Liver (tissue), 9 donors: ENCODE measurements around the gene WWOX. TPM values are rescaled to one million over a fixed set of nuclear protein-coding genes. Genes with fewer than 3 reads are reported as not detected.
A peak's percentile ranks its signal among the peaks of the same experiment; 100 is the strongest.

Source experiments
- DNase-seq: peaks from one replicate; pipeline ENCODE4 v3.0.0-alpha.2; 2017; ENCODE audit warnings: low spot score
- H3K27ac ChIP-seq, 2 donors: one replicate each; pipeline ENCODE4 v1.7.0; 2013; ENCODE audit warnings: inconsistent platforms in 2 of 2, low read length in 2 of 2, control low read depth in 1 of 2, low read depth in 1 of 2, mild to moderate bottlenecking in 1 of 2
- H3K27me3 ChIP-seq, 4 donors: one replicate each; pipeline versions ENCODE4 v1.6.1 to v1.7.0; 2013; ENCODE audit warnings: low read length in 3 of 4, inconsistent platforms in 1 of 4, mild to moderate bottlenecking in 1 of 4, moderate library complexity in 1 of 4; ENCODE audit not compliant: control insufficient read depth in 4 of 4, insufficient read depth in 4 of 4
- H3K36me3 ChIP-seq, 4 donors: one replicate each; pipeline versions ENCODE4 v1.6.1 to v1.7.0; 2013; ENCODE audit warnings: low read length in 3 of 4, mild to moderate bottlenecking in 3 of 4, low read depth in 1 of 4, moderate library complexity in 1 of 4; ENCODE audit not compliant: control insufficient read depth in 4 of 4, insufficient read depth in 3 of 4
- H3K4me1 ChIP-seq, 4 donors: one replicate each; pipeline versions ENCODE4 v1.6.1 to v1.7.0; 2013; ENCODE audit warnings: low read length in 3 of 4, mild to moderate bottlenecking in 3 of 4, moderate library complexity in 1 of 4; ENCODE audit not compliant: control insufficient read depth in 4 of 4, insufficient read depth in 4 of 4
- H3K4me3 ChIP-seq, 3 donors: one replicate each; pipeline versions ENCODE4 v1.6.1 to v1.7.0; 2013; ENCODE audit warnings: low read length in 3 of 3, control low read depth in 1 of 3, low read depth in 1 of 3, mild to moderate bottlenecking in 1 of 3
- H3K9ac ChIP-seq, 2 donors: one replicate each; pipeline ENCODE4 v1.7.0; 2013; ENCODE audit warnings: low read length in 2 of 2, mild to moderate bottlenecking in 2 of 2, moderate library complexity in 2 of 2, control low read depth in 1 of 2, low read depth in 1 of 2
- H3K9me3 ChIP-seq, 4 donors: one replicate each; pipeline versions ENCODE4 v1.6.1 to v1.7.0; 2013; ENCODE audit warnings: low read length in 3 of 4; ENCODE audit not compliant: control insufficient read depth in 4 of 4
- EGR1 ChIP-seq, 2 donors: IDR thresholded peaks; 2 replicates each; pipeline ENCODE4 v1.6.1; 2016 to 2018; ENCODE audit warnings: antibody characterized with exemption in 2 of 2, low read depth in 2 of 2
- FOXA1 ChIP-seq: IDR thresholded peaks from 2 replicates; pipeline ENCODE4 v1.6.1; 2016; ENCODE audit warnings: antibody characterized with exemption
- FOXA2 ChIP-seq: IDR thresholded peaks from 2 replicates; pipeline ENCODE4 v1.6.1; 2016; ENCODE audit warnings: antibody characterized with exemption
- HNF4A ChIP-seq, 2 donors: conservative IDR thresholded peaks; 2 replicates each; pipeline ENCODE4 v1.6.1; 2016; ENCODE audit warnings: antibody characterized with exemption in 2 of 2, mild to moderate bottlenecking in 2 of 2
- JUND ChIP-seq, 2 donors: IDR thresholded peaks; 2 replicates each; pipeline ENCODE4 v1.6.1; 2016; ENCODE audit warnings: antibody characterized with exemption in 2 of 2
- RAD21 ChIP-seq, 2 donors: IDR thresholded peaks; 2 replicates each; pipeline ENCODE4 v1.6.1; 2016; ENCODE audit warnings: antibody characterized with exemption in 2 of 2, mild to moderate bottlenecking in 2 of 2
- RXRA ChIP-seq, 2 donors: IDR thresholded peaks; 2 replicates each; pipeline ENCODE4 v1.6.1; 2017 to 2018; ENCODE audit warnings: antibody characterized with exemption in 2 of 2, mild to moderate bottlenecking in 1 of 2
- SP1 ChIP-seq: IDR thresholded peaks from 2 replicates; pipeline ENCODE4 v1.6.1; 2018; ENCODE audit warnings: antibody characterized with exemption, mild to moderate bottlenecking
- TAF1 ChIP-seq: conservative IDR thresholded peaks from 2 replicates; pipeline ENCODE4 v1.6.1; 2016; ENCODE audit warnings: antibody characterized with exemption, mild to moderate bottlenecking
- YY1 ChIP-seq: IDR thresholded peaks from 2 replicates; pipeline ENCODE4 v1.6.1; 2016; ENCODE audit warnings: antibody characterized with exemption, mild to moderate bottlenecking
- WGBS: extraction: QIAGEN DNeasy Blood & Tissue Kit; methylation state at CpG from one replicate; pipeline ENCODE4 v1.1.7; 2013; 5-methylcytosine and 5-hydroxymethylcytosine counted together
- polyA plus RNA-seq, 2 donors: library from polyadenylated mRNA; stranded (reverse) in 1 of 2; unstranded in 1 of 2; fragments of 200-250 nt in 1 of 2; fragments of >200 nt in 1 of 2; fragmentation: Nextera tagmentation in 1 of 2; extraction: Ambion mirVana in 1 of 2; gene quantifications; one replicate each; pipeline versions ENCODE4 v1.2.1 to v1.2.3, GENCODE V29; 2013 to 2015
- total RNA-seq, 2 donors: library from RNA; depleted of rRNA; stranded (reverse); fragments of >200 nt; gene quantifications; one replicate each; pipeline ENCODE4 v1.2.3, GENCODE V29; 2014
- TF ChIP-seq, protein P1 (sequence below): IDR thresholded peaks from 2 replicates; pipeline ENCODE4 v1.6.1; 2016; ENCODE audit warnings: antibody characterized with exemption
- TF ChIP-seq, protein P2 (sequence below): fragments of 150-350 bp; IDR thresholded peaks from 2 replicates; pipeline ENCODE4 v1.5.1; 2017; ENCODE audit warnings: improper control_type of control experiment, low read depth, low read length; ENCODE audit not compliant: missing input control
- TF ChIP-seq, protein P3 (sequence below): IDR thresholded peaks from 2 replicates; pipeline ENCODE4 v1.6.1; 2016; ENCODE audit warnings: antibody characterized with exemption
- TF ChIP-seq, protein P4 (sequence below): IDR thresholded peaks from 2 replicates; pipeline ENCODE4 v1.6.1; 2016; ENCODE audit warnings: antibody characterized with exemption
- donor health status: healthy.
- donor health status: healthy.
- donor health status: healthy.
- donor health status: healthy.
- donor health status: healthy.

Gene WWOX
- total and polyA plus RNA-seq, 4 donors = 9.8 to 46.0 (median 15.3) TPM

DNA sequence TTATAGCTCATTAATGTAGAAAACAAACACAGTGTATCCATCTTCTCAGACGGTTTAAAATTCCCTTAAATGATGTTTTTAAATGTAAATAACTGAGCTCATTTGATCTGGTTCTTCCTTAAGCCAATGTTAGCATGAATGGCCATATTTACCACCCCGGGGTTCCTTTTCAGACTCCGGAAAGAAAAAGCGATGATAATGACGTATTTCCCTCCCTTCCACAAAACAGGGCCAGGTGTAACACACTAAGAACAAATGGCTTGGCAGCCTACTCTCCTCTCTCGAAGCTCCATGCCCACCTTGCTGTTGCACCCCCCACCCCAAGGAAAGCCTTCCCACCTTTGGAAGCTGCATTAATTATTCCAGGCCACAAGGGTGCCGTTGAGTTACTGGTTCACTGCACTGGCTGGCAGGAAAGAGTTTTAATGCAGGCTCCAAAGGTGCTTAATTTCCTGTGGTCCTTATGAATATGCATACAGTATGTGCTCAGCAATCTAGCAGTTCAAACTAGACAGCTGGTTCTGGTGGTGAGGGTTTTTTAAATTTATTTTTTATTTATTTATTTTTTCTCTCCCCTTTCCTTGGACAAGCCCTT, 378.9 kb downstream of the WWOX start:
- H3K4me3 ChIP-seq = no peak overlapping the region
- no peak overlapping the region for H3K27ac ChIP-seq
- H3K9ac ChIP-seq = no peak overlapping the region
- H3K9me3 ChIP-seq = no peaks in the 10 kb centered on the region
- H3K4me1 ChIP-seq = peaks cover 6 to 25% (median 18%) of the 10 kb centered on the region in 4 donors
- DNase-seq = no peak
- TF ChIP-seq TAF1 (no peak), SP1 (no peak), FOXA1 (no peak), YY1 (no peak), RAD21 (IDR thresholded peaks at IDR 0.05) (peak in 1 of 2 donors; percentile 81), RXRA (IDR thresholded peaks at IDR 0.05) (no peak)
- TF ChIP-seq, protein P1, sequence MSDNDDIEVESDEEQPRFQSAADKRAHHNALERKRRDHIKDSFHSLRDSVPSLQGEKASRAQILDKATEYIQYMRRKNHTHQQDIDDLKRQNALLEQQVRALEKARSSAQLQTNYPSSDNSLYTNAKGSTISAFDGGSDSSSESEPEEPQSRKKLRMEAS = no peak
- WGBS = 91% methylated on average over 7 of the region's 7 CpGs
- no peaks in the 10 kb centered on the region for H3K36me3 ChIP-seq
- H3K27me3 ChIP-seq = no peaks in the 10 kb centered on the region

DNA sequence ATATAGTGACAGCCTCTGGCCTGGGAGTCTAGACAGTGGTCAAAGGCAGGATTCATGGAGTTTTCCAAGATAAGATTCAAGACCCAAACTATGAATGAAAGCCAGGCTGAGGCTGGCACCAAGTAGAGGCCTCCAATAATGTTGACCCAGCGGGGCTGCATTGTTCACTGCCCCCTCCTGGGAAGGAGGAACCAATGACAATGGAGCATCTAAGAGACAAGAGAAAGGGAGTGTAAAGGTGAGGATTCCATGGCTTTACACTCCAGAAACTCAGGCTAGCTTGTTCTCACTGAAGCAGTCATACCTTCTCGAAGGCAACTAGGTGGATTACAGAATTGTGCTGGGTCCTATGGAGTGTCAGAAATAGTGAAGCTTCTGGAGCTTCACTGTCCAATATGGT, 380.3 kb downstream of the WWOX start:
- no peaks in the 10 kb centered on the region for H3K27me3 ChIP-seq
- H3K36me3 ChIP-seq = no peaks in the 10 kb centered on the region
- DNase-seq = no peak
- WGBS = 95% methylated on average over 2 of the region's 2 CpGs
- no peak overlapping the region for H3K27ac ChIP-seq
- no peak overlapping the region for H3K4me3 ChIP-seq
- no peaks in the 10 kb centered on the region for H3K9me3 ChIP-seq
- peaks cover 6 to 28% (median 20%) of the 10 kb centered on the region in 4 donors for H3K4me1 ChIP-seq
- no peak overlapping the region for H3K9ac ChIP-seq
- TF ChIP-seq, protein P2, sequence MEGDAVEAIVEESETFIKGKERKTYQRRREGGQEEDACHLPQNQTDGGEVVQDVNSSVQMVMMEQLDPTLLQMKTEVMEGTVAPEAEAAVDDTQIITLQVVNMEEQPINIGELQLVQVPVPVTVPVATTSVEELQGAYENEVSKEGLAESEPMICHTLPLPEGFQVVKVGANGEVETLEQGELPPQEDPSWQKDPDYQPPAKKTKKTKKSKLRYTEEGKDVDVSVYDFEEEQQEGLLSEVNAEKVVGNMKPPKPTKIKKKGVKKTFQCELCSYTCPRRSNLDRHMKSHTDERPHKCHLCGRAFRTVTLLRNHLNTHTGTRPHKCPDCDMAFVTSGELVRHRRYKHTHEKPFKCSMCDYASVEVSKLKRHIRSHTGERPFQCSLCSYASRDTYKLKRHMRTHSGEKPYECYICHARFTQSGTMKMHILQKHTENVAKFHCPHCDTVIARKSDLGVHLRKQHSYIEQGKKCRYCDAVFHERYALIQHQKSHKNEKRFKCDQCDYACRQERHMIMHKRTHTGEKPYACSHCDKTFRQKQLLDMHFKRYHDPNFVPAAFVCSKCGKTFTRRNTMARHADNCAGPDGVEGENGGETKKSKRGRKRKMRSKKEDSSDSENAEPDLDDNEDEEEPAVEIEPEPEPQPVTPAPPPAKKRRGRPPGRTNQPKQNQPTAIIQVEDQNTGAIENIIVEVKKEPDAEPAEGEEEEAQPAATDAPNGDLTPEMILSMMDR = no peak
- TF ChIP-seq FOXA1 (no peak), RAD21 (IDR thresholded peaks at IDR 0.05) (no peak), FOXA2 (no peak), RXRA (IDR thresholded peaks at IDR 0.05) (no peak), TAF1 (no peak), EGR1 (IDR thresholded peaks at IDR 0.05; ENCODE audit: low read depth in 2 of 2) (no peak), JUND (IDR thresholded peaks at IDR 0.05) (no peak), HNF4A (conservative IDR thresholded peaks at IDR 0.05) (no peak), YY1 (no peak)
- TF ChIP-seq, protein P1 = no peak
- TF ChIP-seq, protein P3, sequence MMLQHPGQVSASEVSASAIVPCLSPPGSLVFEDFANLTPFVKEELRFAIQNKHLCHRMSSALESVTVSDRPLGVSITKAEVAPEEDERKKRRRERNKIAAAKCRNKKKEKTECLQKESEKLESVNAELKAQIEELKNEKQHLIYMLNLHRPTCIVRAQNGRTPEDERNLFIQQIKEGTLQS = no peak
- TF ChIP-seq, protein P4, sequence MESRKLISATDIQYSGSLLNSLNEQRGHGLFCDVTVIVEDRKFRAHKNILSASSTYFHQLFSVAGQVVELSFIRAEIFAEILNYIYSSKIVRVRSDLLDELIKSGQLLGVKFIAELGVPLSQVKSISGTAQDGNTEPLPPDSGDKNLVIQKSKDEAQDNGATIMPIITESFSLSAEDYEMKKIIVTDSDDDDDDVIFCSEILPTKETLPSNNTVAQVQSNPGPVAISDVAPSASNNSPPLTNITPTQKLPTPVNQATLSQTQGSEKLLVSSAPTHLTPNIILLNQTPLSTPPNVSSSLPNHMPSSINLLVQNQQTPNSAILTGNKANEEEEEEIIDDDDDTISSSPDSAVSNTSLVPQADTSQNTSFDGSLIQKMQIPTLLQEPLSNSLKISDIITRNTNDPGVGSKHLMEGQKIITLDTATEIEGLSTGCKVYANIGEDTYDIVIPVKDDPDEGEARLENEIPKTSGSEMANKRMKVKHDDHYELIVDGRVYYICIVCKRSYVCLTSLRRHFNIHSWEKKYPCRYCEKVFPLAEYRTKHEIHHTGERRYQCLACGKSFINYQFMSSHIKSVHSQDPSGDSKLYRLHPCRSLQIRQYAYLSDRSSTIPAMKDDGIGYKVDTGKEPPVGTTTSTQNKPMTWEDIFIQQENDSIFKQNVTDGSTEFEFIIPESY = no peak

DNA sequence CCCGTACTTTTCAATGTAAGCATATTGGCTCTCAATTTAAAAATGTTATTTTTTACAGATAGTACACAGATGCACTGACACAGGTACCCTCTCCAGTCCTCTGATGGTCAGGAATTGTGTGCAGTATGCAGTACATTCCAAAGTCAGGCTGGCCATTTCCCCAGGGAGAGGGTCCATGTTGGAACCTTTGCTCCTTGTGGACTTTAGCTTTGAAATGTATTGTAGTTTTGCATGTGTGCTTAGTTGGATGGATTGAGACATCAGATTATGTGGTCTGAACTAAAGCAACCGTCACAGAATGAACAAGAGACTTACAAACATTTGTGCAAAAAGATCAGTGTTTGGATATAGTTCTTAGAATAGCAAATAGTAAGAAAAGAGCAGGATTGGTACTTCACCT, 381.1 kb downstream of the WWOX start:
- WGBS = 70% methylated on average over 2 of the region's 2 CpGs
- H3K9ac ChIP-seq = no peak overlapping the region

More for the DNA sequence above, 381.1 kb downstream of the WWOX start:
- no peak overlapping the region for H3K4me3 ChIP-seq
- no peak overlapping the region for H3K27ac ChIP-seq
- TF ChIP-seq HNF4A (conservative IDR thresholded peaks at IDR 0.05) (peak; percentile 22 to 67), YY1 (no peak), FOXA2 (no peak)
- no peak for DNase-seq
- H3K4me1 ChIP-seq = peaks cover 6 to 28% (median 20%) of the 10 kb centered on the region in 4 donors
- no peaks in the 10 kb centered on the region for H3K36me3 ChIP-seq
- no peaks in the 10 kb centered on the region for H3K9me3 ChIP-seq
- H3K27me3 ChIP-seq = no peaks in the 10 kb centered on the region
